ENCODE results near the gene DBNL.
"Not testable (repeated sequence)": the region's sequence is repeated elsewhere in the genome, so short reads cannot be mapped to it uniquely, and the experiment has no call there.

DBNL gene

GRCh38 chr7:44044315-44045225 is at the start of gene DBNL:
Gene DBNL, plus strand, starts transcription at chr7:44044702. Its CDS starts 36 bp downstream, at chr7:44044738.
- peak; percentile 93 for DNase-seq

GRCh38 chr7:43997532-43997931 is 47.0 kb upstream of the DBNL start, which contains the start of gene SPDYE1:
Gene SPDYE1, plus strand, starts transcription at chr7:43997897. Its CDS starts 2,053 bp downstream, at chr7:43999950.
- not testable (repeated sequence) for DNase-seq

- DNase-seq = not testable (repeated sequence)
These were observed 32.4 kb upstream of the DBNL start for GRCh38 chr7:44012081-44012480.

GRCh38 chr7:44015090-44015489 is 29.4 kb upstream of the DBNL start:
- not testable (repeated sequence) for DNase-seq

DNA sequence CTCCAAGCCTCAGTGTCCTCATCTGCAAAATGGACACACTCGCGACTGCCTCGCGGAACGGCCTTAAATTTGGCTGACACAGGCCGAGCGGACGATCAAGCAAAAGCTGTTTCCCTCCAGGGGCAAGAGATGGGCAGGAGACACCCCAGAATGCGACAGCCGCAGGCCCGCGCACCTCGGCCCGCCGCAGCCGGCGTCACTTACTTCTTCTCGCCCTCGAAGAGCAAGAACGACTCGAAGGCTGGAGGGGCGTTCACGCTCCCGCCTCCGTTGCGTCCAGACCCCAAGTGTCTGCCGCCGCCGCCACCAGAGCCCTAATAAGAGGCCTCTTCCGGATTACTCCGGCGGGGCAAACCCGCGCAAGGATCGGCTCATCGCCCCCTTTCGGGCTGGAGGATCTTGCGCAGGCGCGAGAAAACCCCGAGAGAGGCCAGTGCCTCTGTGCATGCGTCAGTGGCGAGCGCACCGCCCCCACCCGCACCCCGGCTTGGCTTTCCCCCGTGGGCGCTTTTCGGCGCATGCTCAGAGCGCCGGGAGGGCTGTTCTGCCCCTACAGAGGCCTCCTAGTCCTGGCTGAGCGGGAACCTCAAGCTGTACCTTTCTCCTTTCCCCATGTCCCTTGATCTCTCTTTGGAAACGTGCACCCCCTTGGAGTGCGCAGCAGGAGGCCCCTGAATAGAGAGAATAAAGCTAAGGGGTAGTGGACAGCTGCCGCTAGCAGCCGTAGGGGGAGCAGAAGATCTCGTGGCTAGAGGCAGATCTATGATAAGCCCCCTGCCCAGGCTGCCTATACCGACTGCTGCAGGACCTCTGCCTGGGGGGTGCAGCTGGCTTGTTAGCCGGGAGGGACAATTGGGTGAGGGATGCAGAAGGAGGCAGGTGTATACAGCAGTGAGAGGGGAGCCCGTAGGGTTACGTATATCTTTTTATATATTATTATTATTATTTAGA is 25.4 kb upstream of the DBNL start:
- DNase-seq = peak; percentile 99

GRCh38 chr7:44019825-44020224 is 24.7 kb upstream of the DBNL start:
- not testable (repeated sequence) for DNase-seq

GRCh38 chr7:44022069-44022468 is 22.4 kb upstream of the DBNL start:
- not testable (repeated sequence) for DNase-seq

DNA sequence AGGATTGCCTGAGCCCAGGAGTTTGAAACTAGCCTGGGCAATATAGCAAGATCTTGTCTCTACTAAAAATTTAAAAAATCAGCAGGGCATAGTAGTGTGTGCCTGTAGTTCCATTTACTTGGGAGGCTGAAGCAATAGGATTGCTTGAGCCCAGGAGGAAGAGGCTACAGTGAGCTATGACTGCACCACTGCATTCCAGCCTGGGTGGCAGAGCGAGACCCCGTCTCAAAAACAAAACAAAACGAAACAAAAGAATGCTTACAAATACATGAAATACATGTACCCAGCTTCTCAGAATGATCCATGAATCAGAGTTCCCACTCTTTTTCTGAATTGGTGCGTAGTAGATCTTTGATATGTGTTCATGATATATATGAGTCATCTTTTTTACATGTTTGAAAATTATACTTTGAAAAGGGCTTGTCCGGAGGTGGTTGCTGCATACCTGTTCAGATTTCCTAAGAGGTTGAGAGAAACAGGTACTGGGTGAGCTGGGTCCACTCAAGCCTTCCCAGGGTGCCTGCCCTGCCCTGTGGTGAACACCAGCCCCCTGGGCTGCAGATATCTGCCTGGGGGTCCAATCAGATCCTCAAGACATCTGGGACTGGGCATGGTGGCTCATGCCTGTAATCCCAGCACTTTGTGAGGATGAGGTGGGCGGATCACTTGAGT is 21.6 kb upstream of the DBNL start:
- not testable (repeated sequence) for DNase-seq

- DNase-seq = not testable (repeated sequence)
These were observed 15.1 kb upstream of the DBNL start for GRCh38 chr7:44029433-44029832.

GRCh38 chr7:44030029-44030428 is 14.5 kb upstream of the DBNL start:
- not testable (repeated sequence) for DNase-seq

- DNase-seq = not testable (repeated sequence)
These were observed 13.2 kb upstream of the DBNL start for GRCh38 chr7:44031319-44031718.

DNA sequence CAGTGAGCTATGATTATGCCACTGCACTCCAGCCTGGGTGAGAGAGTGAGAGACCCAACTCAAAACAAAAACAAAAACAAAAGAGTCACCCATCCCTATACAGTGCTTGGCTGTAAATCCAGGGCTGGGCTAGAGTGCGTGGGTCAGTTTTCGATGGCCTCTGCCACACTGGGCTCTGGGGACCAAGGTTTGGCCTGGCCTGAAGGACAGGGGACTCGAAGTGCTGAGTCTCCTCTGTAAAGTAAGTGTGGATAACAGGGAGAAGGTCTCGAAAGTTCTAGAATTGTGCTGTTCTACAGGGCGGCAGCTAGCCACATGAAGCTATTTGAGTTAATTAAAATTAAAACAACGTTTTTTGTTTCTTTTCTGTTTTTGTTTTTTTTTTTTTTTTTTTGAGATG is 12.5 kb upstream of the DBNL start:
- not testable (repeated sequence) for DNase-seq

DNA sequence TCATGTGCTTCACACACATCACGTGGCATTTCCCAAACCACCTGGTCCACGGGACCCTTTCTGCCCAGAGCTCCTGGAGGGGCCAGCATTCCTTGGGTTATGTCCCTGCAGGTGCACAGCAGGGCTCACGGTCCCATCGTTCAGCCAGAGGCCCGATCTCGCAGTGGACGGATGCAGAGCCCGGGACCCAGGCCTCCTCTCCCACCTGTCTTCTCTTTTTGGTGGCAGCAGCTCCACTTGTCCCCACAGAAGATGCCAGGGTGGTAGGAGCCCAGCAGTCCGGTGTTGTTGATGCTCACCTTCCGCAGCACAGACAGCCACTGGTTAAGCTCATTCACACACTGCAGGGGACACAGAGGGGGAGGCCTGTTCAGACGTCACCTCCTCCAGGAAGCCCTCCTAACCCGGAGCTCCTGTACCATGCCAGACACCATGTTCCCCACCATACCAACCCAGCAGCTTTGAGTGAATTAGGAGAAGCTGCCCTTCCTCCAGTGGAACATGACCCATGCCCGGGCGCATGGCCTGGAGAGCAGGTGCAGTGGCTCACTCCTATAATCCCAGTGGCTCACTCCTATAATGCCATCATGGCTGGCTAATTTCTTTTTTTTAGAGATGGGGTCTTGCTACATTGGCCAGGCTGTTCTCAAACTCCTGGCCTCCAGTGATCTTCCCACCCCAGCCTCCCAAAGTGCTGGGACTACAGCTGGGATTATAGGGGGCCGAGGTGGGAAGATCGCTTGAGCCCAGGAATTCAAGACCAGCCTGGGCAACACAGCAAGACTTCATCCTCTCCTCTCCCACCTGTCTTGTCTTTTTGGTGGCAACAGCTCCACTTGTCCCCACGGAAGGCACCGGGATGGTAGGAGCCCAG is 10.3 kb upstream of the DBNL start:
- DNase-seq = not testable (repeated sequence)

- DNase-seq = peak; percentile 42
These were observed 8.1 kb upstream of the DBNL start for GRCh38 chr7:44036364-44036763.

DNA sequence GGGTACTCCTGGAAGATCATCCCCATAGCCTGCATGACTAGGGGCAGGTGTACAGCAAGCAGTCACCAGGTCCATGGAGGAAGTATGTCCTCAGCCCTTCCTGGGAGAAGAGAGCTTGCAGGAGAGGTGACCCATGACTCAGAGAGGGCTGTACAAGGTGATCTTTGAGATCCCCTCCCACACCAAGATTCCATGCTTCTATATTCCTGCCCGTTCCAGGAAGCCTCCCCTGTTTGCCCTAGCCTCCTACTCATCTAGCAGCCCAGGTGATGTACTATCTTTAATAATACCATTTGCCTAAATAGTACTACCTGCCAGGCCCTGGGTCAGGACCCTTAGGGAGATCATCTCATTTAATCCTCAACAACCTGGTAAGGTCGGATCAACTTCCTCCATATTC is 6.6 kb upstream of the DBNL start:
- not testable (repeated sequence) for DNase-seq

GRCh38 chr7:44038553-44038952 is 5.9 kb upstream of the DBNL start:
- not testable (repeated sequence) for DNase-seq

- DNase-seq = peak; percentile 70
These were observed 5.4 kb upstream of the DBNL start for GRCh38 chr7:44038961-44039558.

- DNase-seq = not testable (repeated sequence)
These were observed 4.6 kb upstream of the DBNL start for GRCh38 chr7:44039800-44040492.

DNA sequence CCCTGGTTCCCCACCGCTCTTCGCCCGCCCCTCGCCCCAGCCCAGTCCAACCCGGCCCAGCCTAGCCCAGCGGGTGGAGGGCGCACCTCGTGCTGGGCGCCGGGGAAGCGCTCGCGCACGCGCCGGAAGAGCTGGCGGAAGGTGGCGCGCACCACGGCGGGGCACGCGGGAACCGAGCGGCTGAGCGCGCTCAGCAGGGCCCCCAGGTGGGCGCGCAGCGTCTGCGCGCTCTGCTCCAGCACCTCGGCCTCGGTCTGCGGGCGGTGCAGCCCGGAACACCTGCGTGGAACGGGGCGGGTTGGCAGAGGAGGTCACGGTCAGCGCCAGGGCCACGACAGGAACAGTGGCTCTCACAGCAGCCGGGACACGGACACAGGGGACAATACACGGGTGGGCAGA is 4.0 kb upstream of the DBNL start:
- DNase-seq = peak; percentile 69

DNA sequence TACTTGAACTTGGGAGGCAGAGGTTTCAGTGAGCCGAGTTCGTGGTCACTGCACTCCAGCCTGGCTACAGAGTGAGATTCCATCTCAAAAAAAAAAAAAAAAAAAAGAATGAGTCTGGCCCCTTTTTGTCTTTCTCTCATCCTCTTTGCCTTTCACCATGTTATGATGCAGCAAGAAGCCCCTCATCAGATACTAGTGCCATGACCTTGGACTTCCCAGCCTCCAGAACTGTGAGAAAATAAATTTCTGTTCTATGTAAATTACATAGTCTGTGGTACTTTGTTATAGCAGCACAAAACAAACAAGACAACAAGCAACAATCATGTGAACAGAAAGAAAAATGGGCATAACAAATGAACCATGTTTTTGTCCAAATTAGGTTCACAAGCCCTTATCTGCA is 2.3 kb upstream of the DBNL start:
- no peak for DNase-seq
